NCI-H1417 treated with DMSO at 0.1 percent for 48 hours (cell line): Measurements from ENCODE around the gene NANOG.
"Not testable (repeated sequence)": the region's sequence is repeated elsewhere in the genome, so short reads cannot be mapped to it uniquely, and the experiment has no call there.

Experiments used
- DNase-seq: peaks from one replicate; lab custom pipeline; 2025; lab: John Stamatoyannopoulos, UW

The NANOG gene

GRCh38 chr12:7788884-7789528 is at the start of gene NANOG:
Gene NANOG, plus strand, starts transcription at chr12:7789402. Its CDS starts 213 bp downstream, at chr12:7789615.
- DNase-seq, result not testable (repeated sequence)

DNA sequence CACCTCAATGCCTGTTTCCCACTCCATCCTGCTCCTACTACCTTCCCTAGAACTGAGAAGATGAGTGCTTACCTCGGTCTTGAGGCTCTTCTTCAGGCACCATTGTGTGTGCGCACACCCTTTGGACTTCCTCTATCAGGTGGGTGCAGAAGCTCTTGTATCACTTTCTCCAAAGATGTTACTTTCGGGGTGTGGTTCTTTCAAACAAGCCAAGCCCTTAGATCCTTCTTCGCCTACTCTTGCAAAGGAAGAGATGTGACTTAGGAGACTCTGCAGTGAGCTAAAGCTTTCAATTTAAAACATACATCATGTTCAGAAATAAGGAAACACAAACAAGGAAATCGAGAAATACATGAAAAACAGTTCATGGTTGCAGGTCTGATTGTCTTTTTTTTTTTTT is 42.0 kb upstream of the NANOG start, which contains the start of gene CLEC4C:
TSS of gene CLEC4C (minus strand) at position 130 of the 400 bp plus-strand sequence. CDS start at position 103, 27 bp downstream.
- no peak for DNase-seq

- no peak for DNase-seq
Measured at GRCh38 chr12:7748852-7749251, 40.4 kb upstream of the NANOG start.

DNA sequence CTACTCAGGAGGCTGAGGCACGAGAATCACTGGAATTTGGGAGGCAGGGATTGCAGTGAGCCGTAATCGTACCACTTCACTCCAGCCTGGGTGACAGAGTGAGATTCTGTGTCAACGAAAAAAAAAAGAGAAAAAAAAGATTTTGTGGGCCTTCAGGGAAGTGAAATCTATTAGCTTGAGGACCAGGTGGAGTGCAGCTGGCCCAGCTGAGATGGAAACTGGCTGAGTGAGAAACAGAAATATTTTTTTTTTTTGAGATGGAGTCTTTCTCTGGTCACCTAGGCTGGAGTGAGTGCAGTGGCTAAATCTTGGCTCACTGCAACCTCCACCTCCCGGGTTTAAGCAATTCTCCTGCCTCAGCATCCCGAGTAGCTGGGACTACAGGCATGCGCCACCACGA is 39.8 kb upstream of the NANOG start:
- no peak for DNase-seq

- DNase-seq, result no peak
Measured at GRCh38 chr12:7750350-7750749, 38.9 kb upstream of the NANOG start.

DNA sequence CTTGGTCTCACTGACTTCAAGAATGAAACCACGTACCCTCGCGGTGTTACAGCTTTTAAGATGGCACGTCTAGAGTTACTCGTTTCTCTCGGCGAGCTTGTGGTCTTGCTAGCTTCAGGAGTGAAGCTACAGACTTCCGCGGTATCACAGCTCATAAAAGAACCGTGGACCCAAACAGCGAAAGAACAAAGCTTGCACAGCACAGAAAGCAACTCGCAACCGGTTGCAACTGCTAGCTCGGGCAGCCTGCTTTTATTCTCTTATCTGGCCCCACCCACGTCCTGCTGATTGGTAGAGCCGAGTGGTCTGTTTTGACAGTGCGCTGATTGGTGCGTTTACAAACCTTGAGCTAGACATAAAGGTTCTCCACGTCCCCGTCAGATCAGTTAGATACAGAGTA is 37.8 kb upstream of the NANOG start:
- DNase-seq, result no peak

GRCh38 chr12:7751941-7752922 is 37.0 kb upstream of the NANOG start:
- not testable (repeated sequence) for DNase-seq

GRCh38 chr12:7755668-7756067 is 33.5 kb upstream of the NANOG start:
- not testable (repeated sequence) for DNase-seq

DNA sequence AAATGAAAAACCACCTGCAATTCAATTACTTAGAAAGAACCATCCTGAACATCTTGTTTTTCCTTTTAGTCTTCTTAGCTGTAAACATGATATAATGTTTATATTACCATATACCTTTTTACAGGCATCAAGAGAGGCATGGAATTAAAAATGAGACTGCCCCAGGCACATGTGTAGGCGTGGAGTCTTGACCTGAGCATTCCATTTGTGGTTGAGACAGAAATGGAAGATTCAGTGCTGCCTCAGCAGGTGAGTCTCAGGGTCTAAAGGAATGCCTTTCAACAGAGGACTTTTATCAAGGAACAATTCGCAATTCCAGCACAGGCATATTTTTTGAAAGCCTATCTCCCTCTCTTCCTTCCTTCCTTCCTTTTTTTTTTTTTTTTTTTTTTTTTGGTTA is 32.2 kb upstream of the NANOG start:
- DNase-seq, result no peak

- DNase-seq, result no peak
Measured at GRCh38 chr12:7758766-7759140, 30.4 kb upstream of the NANOG start.

GRCh38 chr12:7769999-7770398 is 19.2 kb upstream of the NANOG start:
- no peak for DNase-seq

- DNase-seq, result no peak
Measured at GRCh38 chr12:7781274-7781673, 7.9 kb upstream of the NANOG start.

- DNase-seq, result no peak
Measured at GRCh38 chr12:7782055-7782454, 7.1 kb upstream of the NANOG start.

DNA sequence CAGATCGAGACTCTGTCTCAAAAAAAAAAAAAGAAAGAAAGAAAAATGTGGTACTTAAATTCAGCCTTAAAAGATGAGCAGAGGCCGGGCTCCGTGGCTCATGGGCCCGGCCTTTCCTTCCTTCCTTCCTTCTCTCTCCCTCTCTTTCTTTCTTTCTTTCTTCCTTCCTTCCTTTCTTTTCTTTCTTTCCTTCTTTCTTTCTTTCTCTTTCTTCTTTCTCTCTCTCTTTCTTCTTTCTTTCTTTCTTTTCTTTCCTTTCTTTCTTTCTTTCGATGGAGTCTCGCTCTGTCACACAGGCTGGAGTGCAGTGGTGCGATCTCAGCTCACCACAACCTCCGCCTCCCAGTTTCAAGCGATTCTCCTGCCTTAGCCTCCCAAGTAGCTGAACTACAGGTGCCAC is 5.8 kb upstream of the NANOG start:
- DNase-seq, result not testable (repeated sequence)

DNA sequence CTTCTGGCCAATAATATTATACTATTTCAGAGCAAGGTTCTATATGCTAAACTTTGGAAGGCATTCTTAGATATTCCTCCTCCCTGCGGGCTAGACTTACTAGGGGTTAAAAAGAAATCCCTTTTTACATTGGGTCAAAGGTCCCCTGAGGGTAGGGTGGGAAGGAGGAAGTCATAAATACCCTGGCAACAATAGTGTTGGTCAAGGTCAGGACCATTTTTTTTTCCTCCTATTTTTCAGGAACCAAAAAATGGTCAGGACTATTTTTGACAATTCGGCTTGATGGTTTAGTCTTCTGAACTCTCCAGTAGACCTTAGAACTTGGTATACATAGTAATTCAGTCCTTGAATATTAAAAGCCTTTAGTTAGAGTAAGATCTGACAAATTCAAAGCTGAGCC is 4.5 kb upstream of the NANOG start:
- no peak for DNase-seq

DNA sequence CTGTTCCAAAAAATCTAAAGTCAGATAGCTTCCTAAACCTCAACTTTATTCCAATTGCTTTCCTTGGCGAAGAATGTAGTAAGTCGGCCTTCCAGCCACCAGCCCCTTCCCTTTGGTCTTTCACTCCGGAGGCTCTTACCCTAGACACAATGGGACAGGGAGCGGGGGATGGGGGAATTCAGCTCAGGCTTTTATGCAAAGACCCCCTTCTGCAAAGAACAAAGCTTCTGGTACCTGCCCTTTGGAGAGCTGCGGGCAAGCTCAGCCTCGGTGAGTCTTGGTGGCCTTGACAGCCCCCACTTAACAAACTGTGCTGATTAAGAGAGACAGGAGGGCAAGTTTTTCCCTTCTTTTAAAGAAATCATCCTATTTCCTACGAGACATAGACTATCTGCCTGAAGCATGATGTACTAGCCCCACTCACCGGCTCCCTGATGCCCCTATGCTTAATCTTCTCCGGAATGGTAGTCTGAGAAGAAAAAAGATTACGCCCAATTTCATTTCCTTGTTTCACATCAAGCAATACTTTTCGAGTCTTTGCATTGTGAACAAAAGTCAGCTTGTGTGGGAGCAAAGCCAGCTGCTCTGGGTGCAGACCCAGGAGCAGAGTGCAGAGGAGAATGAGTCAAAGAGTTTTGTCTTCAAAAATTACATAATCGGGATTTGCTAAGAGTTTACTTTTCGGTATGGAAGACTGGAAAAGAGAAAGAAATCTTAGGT is 1.5 kb upstream of the NANOG start:
- DNase-seq, result no peak

- no peak for DNase-seq
Measured at GRCh38 chr12:7788294-7788660, 925 bp upstream of the NANOG start.

GRCh38 chr12:7793211-7793610 is 4.0 kb downstream of the NANOG start:
- no peak for DNase-seq

DNA sequence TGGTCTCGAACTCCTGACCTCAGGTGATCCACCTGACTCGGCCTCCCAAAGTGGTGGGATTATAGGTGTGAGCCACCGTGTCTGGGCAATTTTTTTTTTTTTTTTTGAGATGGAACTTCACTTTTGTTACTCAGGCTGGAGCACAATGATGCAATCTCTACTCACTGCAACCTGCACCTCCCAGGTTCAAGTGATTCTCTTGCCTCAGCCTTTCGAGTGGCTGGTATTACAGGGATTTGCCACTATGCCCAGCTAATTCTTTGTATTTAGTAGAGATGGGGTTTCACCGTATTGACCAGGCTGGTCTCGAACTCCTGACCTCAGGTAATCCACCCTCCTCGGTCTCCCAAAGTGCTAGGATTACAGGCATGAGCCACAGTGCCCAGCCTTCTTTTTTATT is 8.1 kb downstream of the NANOG start:
- not testable (repeated sequence) for DNase-seq

DNA sequence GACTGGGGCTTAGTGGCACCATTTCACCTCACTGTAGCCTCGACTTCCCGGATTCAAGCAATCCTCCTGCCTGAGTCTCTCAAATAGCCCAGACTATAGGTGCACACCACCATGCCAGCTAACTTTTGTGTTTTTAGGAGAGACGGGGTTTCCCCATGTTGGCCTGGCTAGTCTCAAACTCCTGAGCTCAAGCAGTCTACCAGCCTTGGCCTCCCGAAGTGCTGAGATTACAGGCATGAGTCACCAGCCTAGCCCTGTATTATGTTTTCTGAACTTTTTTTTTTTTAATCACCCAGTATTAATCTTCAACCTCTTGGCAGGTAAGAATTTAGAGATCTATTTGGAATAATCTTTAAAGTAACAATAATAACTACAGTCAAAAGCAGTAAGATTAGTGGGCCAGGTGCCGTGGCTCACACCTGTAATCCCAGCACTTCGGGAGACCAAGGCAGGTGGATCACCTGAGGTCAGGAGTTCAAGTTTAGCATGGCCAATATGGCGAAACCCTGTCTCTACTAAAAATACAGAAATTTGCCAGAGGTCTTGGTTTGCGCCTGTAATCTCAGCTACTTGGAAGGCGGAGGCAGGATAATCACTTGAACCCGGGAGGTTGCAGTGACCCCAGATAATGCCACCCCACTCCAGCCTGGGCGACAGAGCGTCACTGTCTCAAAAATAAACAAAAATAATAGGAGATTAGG is 8.6 kb downstream of the NANOG start:
- DNase-seq, result no peak

- DNase-seq, result not testable (repeated sequence)
Measured at GRCh38 chr12:7798750-7799308, 9.6 kb downstream of the NANOG start.

DNA sequence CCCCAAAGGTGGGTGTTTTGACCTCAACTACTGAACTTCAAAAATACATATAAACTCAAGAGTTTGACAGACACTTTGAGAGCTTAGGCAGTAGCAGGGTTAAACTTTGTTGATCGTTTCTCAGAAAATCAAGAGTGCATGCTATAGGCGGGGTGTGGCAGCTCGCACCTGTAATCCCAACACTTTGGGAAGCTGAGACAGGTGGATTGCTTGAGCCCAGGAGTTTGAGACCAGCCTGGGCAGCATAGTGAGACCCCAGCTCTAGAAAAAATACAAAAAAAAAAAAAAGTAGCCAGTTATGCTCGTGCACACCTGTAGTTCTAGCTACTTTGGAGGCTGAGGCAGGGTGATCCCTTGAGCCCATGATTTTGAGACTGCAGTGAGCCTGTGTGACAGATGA is 12.3 kb downstream of the NANOG start:
- DNase-seq, result no peak
